ENCODE measurements around the gene C4BPA.

C4BPA gene

DNA sequence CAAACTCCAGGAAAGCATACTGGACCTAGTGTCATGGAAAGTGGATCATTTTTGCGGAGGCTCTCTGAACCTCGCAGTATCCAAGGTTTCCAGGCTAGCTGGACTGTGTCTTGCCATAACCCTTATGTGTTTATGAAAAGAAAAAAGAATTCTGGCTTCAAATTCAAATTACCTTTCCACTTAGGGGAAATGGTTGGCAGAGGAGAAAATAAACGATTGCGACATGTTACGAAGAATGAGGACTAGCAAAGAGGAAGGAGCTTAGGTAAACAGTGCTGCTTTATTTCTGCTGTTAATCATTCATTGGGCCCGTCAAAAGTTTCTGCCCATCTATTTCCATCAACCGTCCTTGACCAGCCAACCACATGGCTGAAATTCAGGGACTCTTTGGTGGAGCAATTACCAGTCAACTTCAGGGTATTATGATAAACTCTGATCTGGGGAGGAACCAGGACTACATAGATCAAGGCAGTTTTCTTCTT, at the start of gene C4BPA:
Gene C4BPA (plus strand): TSS at position 342 of the 482 bp plus-strand sequence. CDS start 8,793 bp downstream, outside the sequence.
- no peak for DNase-seq

DNA sequence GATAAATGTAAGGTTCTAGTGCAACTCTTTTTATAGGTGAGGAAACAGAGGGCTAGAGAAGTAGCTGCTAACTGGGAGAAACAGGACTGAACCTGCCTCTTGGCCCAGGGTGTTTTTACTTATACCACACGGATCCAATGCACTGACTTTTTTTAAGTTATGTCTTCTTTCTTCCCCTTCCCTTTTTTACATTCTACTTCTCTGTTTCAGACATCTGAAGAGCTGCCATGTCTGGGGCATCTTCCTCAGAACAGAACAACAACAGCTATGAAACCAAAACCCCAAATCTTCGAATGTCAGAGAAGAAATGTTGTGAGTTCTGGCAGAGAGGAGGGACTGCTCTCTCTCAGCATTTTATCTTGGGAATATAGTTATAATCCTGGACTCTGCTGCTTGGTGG, 49.5 kb upstream of the C4BPA start:
- DNase-seq: no peak

DNA sequence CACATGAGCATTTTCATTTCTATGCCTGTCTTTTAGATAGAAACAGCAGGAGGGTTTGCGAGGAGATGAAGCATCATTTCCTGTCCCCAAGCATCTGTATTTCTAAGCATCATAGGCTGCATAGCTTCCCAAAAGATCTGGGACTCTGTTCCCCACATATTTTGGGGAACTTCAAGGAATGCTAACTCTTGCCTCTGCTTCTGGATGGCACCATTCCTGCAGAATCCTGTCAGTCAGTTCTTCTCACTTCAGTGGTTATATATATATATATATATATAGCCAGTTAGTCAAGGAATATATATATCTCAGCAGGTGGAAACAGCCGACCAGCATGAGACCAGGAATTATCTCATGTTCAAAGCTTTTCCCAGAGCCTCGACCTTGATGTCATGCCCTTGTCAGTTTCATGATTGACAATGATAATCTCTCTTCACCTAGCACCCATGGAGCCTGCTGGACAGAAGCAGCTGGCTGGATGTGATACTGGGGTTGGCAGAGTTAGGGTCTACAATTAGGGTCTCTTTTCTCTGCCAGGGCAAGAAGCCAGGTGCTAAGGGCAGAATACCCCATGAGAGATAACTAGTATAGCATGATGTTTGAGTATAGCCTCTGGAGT, 48.5 kb upstream of the C4BPA start:
- no peak for DNase-seq

DNA sequence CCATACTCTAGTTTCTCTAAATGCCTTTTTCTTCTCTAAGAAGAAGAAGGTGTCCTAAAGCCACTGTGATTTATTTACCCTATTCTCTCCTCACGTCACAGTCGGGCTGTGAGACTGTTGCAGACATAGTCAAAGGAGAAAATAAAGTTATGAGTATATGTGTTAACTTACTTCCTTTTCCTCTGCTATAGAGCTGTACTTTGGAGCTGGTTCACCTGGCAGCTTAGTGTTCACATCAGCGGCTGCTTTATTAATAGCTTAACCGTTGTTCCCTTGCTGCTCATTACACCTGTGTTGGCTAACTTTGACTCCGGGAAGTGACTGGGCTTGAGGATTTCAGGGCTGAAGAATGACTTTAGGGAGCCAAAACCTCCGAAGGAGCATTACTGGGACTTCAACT, 47.4 kb upstream of the C4BPA start:
- no peak for DNase-seq

DNA sequence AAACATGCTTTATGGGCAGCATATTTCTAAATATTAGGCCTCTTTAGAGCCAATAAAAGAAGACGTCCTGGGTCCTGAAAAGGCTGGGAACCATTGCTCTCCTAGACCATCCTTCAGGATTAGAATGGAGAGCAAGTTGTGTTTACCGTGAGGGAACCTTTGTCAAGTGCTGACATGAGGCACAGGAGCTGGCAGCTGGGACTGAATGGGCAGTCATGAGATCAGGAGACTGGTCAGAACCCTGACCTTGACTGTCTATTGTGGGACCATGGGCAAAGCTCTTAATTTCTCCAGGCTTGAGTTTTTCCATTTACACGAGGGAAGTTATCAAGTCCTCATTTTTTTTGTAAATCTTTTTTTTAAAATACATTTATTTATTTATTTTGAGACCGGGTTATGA, 45.8 kb upstream of the C4BPA start:
- no peak for DNase-seq

DNA sequence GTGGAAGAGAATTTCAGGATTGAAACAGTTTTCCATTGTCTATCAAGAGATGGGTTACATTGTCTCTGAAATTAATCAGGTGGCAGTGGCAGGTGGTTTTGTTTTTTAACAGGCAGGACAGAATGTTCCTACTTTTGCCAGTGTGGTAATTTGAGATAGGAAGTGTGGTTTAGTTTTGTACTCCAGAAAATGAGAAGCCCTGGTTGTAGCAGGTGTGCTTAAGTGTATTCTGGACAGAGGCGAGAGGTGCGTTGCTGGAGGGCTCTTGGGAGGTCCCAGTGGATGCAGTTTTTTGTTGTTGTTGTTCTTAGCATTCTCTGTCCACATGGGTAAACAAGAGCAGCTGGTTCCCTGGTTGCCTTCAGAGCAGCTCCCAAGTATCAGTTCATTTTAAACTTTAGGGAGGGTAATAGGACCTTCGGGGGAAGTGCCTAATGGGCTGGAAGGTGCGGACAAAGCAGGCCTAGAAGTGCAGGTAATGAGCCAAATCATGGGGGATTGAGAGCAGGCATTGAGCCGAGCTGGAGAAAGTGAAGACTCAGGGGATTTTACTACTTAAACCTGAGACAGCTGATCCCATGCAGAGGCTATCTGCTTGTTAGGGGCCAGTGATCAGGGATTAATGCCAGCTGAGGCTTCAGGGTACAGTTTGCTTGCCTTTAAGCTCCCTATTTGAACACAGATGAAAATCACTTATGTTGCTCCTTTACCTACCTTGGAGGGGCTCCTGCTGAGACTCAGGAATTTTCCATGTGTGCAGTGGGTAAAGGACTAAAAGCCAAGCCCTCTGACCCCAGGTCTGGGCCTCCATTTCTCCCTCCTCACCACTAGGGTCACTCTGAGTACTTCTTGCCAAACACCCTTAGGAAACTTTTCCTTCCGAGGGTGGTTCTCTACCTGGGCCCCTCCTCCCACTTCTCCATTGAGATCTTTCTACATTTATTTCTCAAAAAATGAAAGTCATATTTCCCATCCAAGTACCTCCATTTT, 44.9 kb upstream of the C4BPA start:
- DNase-seq: no peak

DNA sequence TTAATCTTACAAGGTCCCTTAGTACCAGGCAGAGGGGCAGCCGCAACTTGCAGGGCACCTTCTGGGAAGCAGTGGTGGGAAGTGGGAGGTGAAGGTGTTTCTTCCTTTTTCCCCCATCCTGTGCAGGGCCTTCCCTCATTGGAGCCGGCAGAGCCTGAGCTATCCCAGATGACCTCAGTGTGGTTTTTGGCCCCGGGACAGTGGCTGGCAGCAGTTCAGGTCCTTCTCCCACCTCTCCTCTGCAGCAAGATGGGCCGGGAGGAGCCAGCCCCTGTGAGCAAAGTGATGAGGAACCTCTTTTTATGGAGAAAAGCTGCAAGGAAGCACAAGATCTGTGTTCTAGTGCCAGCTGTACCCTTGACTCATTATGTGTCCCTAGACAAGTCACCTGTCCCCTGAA, 44.2 kb upstream of the C4BPA start:
- no peak for DNase-seq

DNA sequence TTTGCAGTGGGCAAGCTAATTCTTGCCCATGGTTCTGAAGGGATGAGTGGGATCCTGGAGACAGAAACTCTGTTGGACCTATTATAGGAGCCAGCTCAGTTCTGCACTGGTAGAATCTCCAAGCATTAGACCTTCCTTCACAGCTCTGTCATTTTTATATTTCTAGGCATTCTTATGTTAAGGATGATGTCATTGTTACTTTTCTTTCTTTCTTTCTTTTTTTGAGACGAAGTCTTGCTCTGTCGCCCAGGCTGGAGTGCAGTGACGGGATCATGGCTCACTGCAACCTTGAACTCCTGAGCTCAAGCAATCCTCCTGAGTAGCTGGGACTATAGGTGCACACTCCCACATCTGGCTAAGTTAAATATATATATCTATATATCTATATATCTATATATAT, 43.4 kb upstream of the C4BPA start:
- DNase-seq: no peak

DNA sequence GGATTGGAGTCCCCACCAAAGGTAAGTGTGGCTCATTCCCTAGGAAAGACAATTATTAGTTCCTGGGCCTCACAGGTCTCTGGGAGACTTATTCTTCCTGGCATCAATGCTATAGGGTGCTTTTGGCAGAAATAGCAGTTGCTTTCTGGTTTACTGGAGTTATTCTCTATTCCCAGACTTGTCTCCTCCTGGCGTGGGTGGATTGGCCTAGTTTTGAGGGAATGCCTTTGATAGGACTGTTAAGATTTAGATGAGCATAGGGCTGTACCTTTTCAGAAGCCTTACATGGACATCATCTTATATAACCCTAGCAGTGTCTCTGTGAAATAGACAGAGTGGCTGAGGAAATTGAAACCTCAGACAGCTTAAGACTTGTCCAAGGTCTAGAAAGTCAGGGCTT, 42.0 kb upstream of the C4BPA start:
- DNase-seq: no peak

DNA sequence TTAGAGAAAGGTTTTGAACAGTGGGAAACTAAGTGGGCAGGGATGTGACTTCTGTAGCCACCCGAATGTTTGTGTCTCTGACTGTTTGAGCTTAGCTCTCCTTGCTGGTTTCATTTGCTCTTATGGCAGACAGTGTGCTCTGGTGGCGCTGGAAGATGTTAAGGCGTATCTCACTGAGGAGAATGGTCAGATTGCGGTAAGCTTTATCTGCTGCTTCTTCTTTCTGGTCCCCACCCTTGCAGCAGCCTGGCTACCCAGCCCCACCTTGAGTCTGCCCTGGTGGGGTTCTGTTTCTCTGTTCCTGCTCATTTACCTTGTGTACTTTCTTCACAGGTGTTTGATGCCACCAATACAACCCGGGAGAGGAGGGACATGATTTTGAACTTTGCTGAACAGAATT, 41.0 kb upstream of the C4BPA start:
- no peak for DNase-seq

DNA sequence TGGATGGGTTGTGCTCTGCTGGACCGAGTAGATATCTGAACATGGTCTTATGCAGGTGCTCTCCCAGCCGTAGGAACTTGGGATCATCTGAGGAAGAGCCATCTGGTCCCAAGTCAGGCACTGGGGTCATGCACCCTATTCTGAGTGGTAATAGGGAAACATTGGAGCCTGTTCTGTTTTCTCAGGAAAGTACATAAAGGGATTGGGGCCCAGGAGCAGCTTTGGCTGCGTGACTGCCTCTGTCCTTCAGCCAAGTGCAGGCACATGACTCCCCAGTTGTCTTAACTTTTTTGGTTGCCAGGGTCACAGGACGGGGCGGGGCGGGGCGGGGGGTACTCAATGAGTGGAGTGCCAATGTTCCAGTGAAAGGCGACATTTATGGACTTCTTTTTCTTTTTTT, 39.5 kb upstream of the C4BPA start:
- no peak for DNase-seq

DNA sequence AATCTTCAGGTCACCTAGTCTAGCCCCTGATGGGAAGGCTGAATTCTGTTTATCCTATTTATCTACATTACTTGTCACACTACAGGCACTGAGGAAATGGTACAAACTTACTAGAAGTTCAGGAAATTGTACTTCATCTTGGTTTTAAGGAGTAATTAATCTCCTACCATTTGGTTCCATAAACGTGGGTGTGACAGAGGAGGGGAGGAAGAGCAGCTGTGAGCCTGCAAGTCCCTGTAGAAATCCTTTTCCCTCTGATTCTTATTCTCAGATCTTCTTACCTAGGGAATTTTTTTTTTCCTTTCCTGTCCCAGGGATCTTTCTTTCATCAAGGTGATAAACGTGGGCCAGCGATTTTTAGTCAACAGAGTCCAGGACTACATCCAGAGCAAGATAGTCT, 36.8 kb upstream of the C4BPA start:
- DNase-seq: no peak

DNA sequence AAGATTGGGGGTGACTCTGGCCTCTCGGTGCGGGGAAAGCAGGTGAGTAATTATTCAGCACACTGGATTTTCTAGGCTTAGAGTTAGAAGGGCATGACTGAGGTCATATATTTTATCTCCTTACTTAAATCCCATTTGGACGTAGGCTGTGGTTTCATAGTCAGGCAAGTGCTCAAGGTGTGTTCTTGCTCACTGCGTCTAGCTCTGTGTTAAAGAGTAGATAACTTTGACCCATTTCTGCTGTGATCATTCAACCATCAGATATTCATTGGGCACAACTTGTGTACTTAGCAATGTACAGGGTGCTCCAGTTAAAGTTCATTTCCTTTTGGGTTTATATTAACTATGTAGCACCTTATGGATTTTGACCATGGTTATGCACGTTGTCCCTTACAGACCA, 36.4 kb upstream of the C4BPA start:
- no peak for DNase-seq

DNA sequence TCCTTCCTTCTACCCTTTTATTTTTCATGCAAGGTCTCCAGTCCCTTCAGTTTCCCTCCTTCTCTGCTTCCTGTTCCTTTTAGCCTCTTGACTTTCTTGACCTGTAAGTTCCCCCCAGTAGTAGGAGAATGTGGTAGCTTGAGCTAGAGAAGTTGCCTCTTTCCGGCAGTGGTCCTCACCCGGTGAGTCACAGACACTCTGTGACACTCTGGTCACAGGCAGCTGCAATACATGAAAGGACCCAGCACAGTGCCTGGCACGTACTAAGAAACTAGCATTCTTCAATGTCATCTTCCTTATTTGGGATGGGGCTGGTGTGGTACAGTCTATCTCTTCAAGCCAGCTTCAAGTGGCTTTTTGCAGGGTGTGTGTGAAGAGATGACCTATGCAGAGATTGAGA, 35.0 kb upstream of the C4BPA start:
- DNase-seq: no peak

DNA sequence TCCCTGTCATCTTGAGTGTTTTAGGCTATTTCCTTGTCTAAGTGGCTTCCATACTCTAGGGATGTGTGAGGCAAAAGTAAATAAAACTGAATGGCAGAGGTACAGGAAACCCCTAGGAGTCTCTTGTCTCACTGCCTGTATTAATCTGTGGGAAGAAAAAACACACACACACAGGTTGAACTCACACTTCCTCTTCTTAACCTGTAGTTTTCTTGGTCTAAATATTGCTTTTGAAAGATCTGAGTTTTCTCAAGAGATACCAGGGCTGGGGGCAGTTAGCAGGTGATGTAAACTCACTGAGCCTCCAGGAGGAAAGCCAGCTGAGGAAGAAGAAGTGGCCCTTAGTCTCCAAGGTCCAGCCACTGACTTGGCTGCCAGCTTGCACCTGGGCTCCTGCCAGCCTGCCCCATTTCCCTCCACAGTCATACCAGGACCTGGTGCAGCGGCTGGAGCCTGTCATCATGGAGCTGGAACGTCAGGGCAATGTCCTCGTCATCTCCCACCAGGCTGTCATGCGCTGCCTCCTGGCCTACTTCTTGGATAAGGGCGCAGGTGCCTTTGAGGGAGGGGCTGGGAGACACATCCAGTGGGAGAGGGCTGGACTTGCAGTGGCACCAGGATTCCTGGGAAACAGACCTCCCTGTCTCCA, 34.1 kb upstream of the C4BPA start:
- DNase-seq: no peak

DNA sequence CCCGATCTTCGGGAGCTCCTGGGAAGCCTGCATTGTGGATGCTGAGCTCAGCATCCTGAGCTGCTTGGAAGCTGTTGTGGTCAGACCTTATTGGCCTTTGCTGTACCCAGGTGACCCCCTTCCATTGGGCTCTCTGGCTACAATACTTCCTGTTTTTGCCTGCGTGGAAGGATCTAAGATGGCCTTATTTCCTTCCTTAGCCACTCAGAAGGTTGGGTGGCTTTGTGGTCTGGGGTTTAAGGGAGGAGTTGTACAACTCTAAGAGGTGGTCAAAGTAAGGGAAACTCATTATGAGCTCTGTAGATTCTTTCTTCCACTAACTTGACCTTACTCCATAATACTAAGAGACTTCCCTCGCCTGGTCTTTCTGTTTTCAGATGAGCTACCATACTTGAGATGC, 33.2 kb upstream of the C4BPA start:
- no peak for DNase-seq

DNA sequence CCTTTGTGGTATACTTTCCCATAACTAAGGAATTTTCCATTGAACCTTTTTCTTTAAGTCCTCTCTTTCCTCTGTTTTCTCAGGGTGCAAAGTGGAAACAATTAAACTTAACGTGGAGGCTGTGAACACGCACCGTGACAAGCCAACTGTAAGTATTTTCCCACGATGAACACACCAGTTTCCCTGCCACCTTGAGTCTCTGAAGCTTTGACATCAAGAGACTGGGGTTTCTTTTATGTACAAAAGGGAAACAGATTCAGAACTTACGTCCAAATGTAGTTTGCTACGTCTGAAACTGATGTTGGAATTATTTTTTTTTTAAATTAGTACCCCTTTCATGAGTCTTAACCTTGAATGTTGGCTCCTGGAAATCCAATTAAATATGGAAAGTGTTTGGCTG, 32.6 kb upstream of the C4BPA start:
- no peak for DNase-seq

DNA sequence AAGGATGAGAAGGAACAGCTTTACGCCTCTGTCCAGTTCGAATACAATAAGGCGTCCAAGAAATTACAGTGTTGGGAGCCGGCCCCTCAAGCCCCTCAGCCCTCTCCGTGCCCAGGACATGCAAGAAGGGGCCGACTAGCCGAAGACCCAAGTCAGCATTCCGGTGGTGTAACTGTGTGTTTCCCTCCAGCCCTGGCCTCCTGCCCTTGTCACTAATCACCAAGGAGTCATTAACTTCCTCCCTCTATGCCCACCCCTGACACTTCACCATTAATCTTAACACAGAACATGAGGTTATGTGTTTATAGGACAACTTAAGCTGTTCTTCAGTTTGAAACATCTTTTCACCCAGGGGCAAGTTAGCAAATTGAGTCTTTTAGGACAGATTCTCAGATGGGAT, 31.8 kb upstream of the C4BPA start:
- DNase-seq: no peak

DNA sequence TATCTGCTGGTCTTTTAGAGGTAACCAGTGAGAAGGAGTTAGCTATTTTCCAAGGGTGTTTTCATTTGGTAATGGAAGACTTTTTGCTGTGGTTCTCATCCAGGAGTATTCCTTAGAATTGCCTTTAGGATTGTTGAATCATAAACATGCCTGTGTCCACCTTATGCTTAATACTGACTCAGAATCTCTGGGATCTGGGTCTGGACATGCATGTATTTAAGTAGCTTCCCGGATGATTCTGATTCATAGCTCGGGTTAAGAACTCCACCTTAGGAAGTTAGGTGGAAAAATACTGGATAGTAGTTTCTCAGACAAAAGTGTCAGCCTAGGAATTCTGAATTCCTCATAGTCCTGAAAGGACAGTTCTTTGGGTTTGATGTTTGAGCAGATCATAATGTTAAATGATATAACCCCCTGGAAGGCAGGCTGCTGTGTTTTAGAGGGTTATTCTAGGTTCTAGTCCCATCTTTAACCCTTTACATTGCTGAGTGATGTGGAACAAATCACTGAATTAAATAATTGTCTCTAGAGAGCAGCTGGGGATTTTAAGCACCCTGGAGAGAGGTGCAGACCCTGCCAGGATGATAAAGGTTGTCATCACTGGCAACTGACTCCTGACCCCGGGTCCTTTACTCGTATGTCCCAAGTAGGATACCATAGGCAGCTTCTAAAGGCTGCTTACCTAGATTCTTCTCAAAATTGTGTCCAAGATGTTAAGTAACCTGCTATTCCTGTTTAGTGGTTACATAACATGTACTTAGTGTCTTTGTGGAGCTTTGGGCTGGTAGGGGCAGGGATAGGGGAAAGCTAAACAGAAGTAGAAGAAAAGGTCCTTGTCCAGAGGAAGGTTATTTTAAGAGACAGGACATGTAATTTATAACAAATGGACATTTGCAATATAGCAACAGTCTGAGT, 29.9 kb upstream of the C4BPA start:
- no peak for DNase-seq

DNA sequence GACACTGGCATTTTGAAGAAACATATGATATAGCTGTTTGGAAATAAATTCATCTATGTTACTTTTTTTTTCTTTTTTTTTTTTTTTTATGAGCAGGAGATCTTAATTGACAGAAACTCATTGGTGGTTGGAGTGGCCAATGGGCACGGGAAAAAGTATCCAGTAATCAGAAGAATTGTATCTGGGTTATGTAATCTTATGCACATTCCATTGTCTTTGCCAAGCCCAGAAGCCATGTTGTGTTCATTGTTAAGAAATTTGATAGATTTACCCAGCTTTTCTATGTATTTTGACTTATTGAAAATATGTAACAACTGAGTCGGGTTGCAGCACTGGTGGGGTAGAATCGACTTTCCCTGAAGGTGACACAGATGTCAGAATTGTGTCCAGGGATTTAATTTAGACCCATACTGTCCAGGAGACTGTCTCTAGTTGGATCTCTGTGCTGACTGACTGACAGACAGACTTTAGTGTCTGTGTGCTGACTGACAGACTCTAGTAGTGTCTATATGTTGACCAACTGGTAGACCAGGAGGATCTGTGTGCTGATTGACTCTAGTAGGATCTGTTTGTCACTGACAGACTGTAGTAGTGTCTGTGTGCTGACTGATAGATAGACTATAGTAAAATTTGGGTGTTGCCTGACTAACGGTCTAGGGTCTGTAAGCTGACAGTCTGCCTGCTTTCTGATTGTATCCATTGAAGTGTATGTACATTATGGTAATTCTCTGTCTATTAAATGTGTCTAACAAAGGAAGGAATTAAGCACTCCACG, 27.7 kb upstream of the C4BPA start:
- DNase-seq: no peak

DNA sequence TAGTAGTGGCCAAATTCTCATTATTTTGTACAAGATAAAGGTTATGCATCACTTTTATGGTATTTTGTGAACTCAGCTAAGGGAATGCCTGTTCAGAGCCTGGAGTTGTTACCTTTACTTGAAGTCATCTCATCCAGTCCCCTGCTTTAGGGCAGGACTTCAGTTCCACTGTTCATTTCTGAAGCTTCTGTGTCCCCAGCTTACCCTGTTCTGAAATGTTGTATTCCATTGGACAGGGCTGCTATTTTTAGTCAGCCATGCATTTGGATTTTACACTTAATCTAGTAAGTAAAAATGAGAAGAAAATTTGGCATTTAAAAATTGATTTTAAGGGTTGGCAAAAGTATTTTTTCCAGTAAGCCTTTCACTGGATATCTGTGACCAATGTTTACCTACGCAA, 27.0 kb upstream of the C4BPA start:
- DNase-seq: no peak

Measured in NCI-H446 (cell line).